ENCODE data around the gene HELQ. TPM values are rescaled to one million over a fixed set of nuclear protein-coding genes. Genes with fewer than 3 reads are reported as not detected.
A peak's percentile ranks its signal among the peaks of the same experiment; 100 is the strongest.
"Not testable (repeated sequence)": the region's sequence is repeated elsewhere in the genome, so short reads cannot be mapped to it uniquely, and the experiment has no call there.

The HELQ gene
- polyA plus RNA-seq, 1 donor = 12.3 TPM

- H3K36me3 ChIP-seq (ENCODE audit: control insufficient read depth, insufficient read depth, low read length) = peaks cover 22% of the 10 kb centered on the region
Measured at GRCh38 chr4:83436680-83437079, 18.9 kb downstream of the HELQ start.

GRCh38 chr4:83431200-83431599 is 24.4 kb downstream of the HELQ start:
- H3K4me3 ChIP-seq (ENCODE audit: low read length) = no peak overlapping the region
- DNase-seq = no peak
- no peaks in the 10 kb centered on the region for H3K27me3 ChIP-seq (ENCODE audit: control insufficient read depth, insufficient read depth, low read length)
- WGBS (ENCODE audit: insufficient coverage, low lambda C conversion rate) = no CpG with 5 or more reads among the region's 1 CpG
- no peaks in the 10 kb centered on the region for H3K9me3 ChIP-seq (ENCODE audit: control insufficient read depth, low read depth, low read length)
- H3K27ac ChIP-seq (ENCODE audit: low read length) = no peak overlapping the region
- H3K4me1 ChIP-seq (ENCODE audit: control insufficient read depth, insufficient read depth, low read length) = no peaks in the 10 kb centered on the region
- peaks cover 17% of the 10 kb centered on the region for H3K36me3 ChIP-seq (ENCODE audit: control insufficient read depth, insufficient read depth, low read length)

More at GRCh38 chr4:83436680-83437079, 18.9 kb downstream of the HELQ start:
- Histone ChIP-seq H3K27me3 (ENCODE audit: control insufficient read depth, insufficient read depth, low read length) (no peaks in the 10 kb centered on the region), H3K9me3 (ENCODE audit: control insufficient read depth, low read depth, low read length) (no peaks in the 10 kb centered on the region), H3K4me1 (ENCODE audit: control insufficient read depth, insufficient read depth, low read length) (no peaks in the 10 kb centered on the region), H3K27ac (ENCODE audit: low read length) (no peak overlapping the region), H3K4me3 (ENCODE audit: low read length) (no peak overlapping the region)
- DNase-seq = no peak
- no CpG with 5 or more reads among the region's 4 CpGs for WGBS (ENCODE audit: insufficient coverage, low lambda C conversion rate)

- Histone ChIP-seq H3K27ac (ENCODE audit: low read length) (no peak overlapping the region), H3K36me3 (ENCODE audit: control insufficient read depth, insufficient read depth, low read length) (peaks cover 44% of the 10 kb centered on the region)
Measured at GRCh38 chr4:83418211-83418610, 37.4 kb downstream of the HELQ start.

GRCh38 chr4:83417566-83417965 is 38.1 kb downstream of the HELQ start:
- 66% methylated on average over 3 of the region's 4 CpGs for WGBS (ENCODE audit: insufficient coverage, low lambda C conversion rate)
- Histone ChIP-seq H3K9me3 (ENCODE audit: control insufficient read depth, low read depth, low read length) (no peaks in the 10 kb centered on the region), H3K4me1 (ENCODE audit: control insufficient read depth, insufficient read depth, low read length) (no peaks in the 10 kb centered on the region), H3K27me3 (ENCODE audit: control insufficient read depth, insufficient read depth, low read length) (no peaks in the 10 kb centered on the region), H3K36me3 (ENCODE audit: control insufficient read depth, insufficient read depth, low read length) (peaks cover 45% of the 10 kb centered on the region), H3K27ac (ENCODE audit: low read length) (no peak overlapping the region), H3K4me3 (ENCODE audit: low read length) (no peak overlapping the region)
- DNase-seq = no peak

More at GRCh38 chr4:83418211-83418610, 37.4 kb downstream of the HELQ start:
- DNase-seq = no peak
- H3K27me3 ChIP-seq (ENCODE audit: control insufficient read depth, insufficient read depth, low read length) = no peaks in the 10 kb centered on the region
- H3K9me3 ChIP-seq (ENCODE audit: control insufficient read depth, low read depth, low read length) = no peaks in the 10 kb centered on the region
- no peaks in the 10 kb centered on the region for H3K4me1 ChIP-seq (ENCODE audit: control insufficient read depth, insufficient read depth, low read length)
- no peak overlapping the region for H3K4me3 ChIP-seq (ENCODE audit: low read length)

- DNase-seq = peak; percentile 23 to 47
- WGBS (ENCODE audit: insufficient coverage, low lambda C conversion rate) = no CpG with 5 or more reads among the region's 2 CpGs
- H3K27ac ChIP-seq (ENCODE audit: low read length) = no peak overlapping the region
- H3K27me3 ChIP-seq (ENCODE audit: control insufficient read depth, insufficient read depth, low read length) = no peaks in the 10 kb centered on the region
- no peaks in the 10 kb centered on the region for H3K9me3 ChIP-seq (ENCODE audit: control insufficient read depth, low read depth, low read length)
- no peak overlapping the region for H3K4me3 ChIP-seq (ENCODE audit: low read length)
- no peaks in the 10 kb centered on the region for H3K4me1 ChIP-seq (ENCODE audit: control insufficient read depth, insufficient read depth, low read length)
- H3K36me3 ChIP-seq (ENCODE audit: control insufficient read depth, insufficient read depth, low read length) = peaks cover 32% of the 10 kb centered on the region
Measured at GRCh38 chr4:83413676-83414075, 41.9 kb downstream of the HELQ start.

GRCh38 chr4:83408908-83409307 is 46.7 kb downstream of the HELQ start:
- no peaks in the 10 kb centered on the region for H3K9me3 ChIP-seq (ENCODE audit: control insufficient read depth, low read depth, low read length)
- no peak for DNase-seq
- no peak overlapping the region for H3K27ac ChIP-seq (ENCODE audit: low read length)
- H3K4me3 ChIP-seq (ENCODE audit: low read length) = no peak overlapping the region
- H3K27me3 ChIP-seq (ENCODE audit: control insufficient read depth, insufficient read depth, low read length) = no peaks in the 10 kb centered on the region
- 100% methylated on average over 1 of the region's 1 CpG for WGBS (ENCODE audit: insufficient coverage, low lambda C conversion rate)
- H3K36me3 ChIP-seq (ENCODE audit: control insufficient read depth, insufficient read depth, low read length) = peaks cover 15% of the 10 kb centered on the region
- H3K4me1 ChIP-seq (ENCODE audit: control insufficient read depth, insufficient read depth, low read length) = peaks cover 10% of the 10 kb centered on the region

GRCh38 chr4:83405844-83406816 is 49.5 kb downstream of the HELQ start:
- WGBS (ENCODE audit: insufficient coverage, low lambda C conversion rate) = no CpG with 5 or more reads among the region's 5 CpGs
- peaks cover 4% of the 10 kb centered on the region for H3K36me3 ChIP-seq (ENCODE audit: control insufficient read depth, insufficient read depth, low read length)

GRCh38 chr4:83398158-83398557 is 57.5 kb downstream of the HELQ start:
- H3K27ac ChIP-seq (ENCODE audit: low read length); H3K4me1 ChIP-seq (ENCODE audit: control insufficient read depth, insufficient read depth, low read length); DNase-seq; H3K9me3 ChIP-seq (ENCODE audit: control insufficient read depth, low read depth, low read length); H3K4me3 ChIP-seq (ENCODE audit: low read length); H3K36me3 ChIP-seq (ENCODE audit: control insufficient read depth, insufficient read depth, low read length); H3K27me3 ChIP-seq (ENCODE audit: control insufficient read depth, insufficient read depth, low read length): not testable (repeated sequence)
- no CpG with 5 or more reads among the region's 10 CpGs for WGBS (ENCODE audit: insufficient coverage, low lambda C conversion rate)

More at GRCh38 chr4:83405844-83406816, 49.5 kb downstream of the HELQ start:
- no peaks in the 10 kb centered on the region for H3K9me3 ChIP-seq (ENCODE audit: control insufficient read depth, low read depth, low read length)
- H3K27ac ChIP-seq (ENCODE audit: low read length) = peak overlapping the region; percentile 36
- H3K4me1 ChIP-seq (ENCODE audit: control insufficient read depth, insufficient read depth, low read length) = peaks cover 10% of the 10 kb centered on the region
- peak; percentile 32 to 49 for DNase-seq
- H3K27me3 ChIP-seq (ENCODE audit: control insufficient read depth, insufficient read depth, low read length) = no peaks in the 10 kb centered on the region
- H3K4me3 ChIP-seq (ENCODE audit: low read length) = no peak overlapping the region

- H3K9me3 ChIP-seq (ENCODE audit: control insufficient read depth, low read depth, low read length) = no peaks in the 10 kb centered on the region
- H3K27ac ChIP-seq (ENCODE audit: low read length) = no peak overlapping the region
- no peaks in the 10 kb centered on the region for H3K4me1 ChIP-seq (ENCODE audit: control insufficient read depth, insufficient read depth, low read length)
- no peak for DNase-seq
- no peaks in the 10 kb centered on the region for H3K27me3 ChIP-seq (ENCODE audit: control insufficient read depth, insufficient read depth, low read length)
- H3K4me3 ChIP-seq (ENCODE audit: low read length) = no peak overlapping the region
- WGBS (ENCODE audit: insufficient coverage, low lambda C conversion rate) = no CpG with 5 or more reads among the region's 4 CpGs
- H3K36me3 ChIP-seq (ENCODE audit: control insufficient read depth, insufficient read depth, low read length) = no peaks in the 10 kb centered on the region
Measured at GRCh38 chr4:83393908-83394307, 61.7 kb downstream of the HELQ start.

GRCh38 chr4:83392562-83392961 is 63.1 kb downstream of the HELQ start:
- 80% methylated on average over 1 of the region's 2 CpGs for WGBS (ENCODE audit: insufficient coverage, low lambda C conversion rate)
- H3K4me1 ChIP-seq (ENCODE audit: control insufficient read depth, insufficient read depth, low read length) = no peaks in the 10 kb centered on the region
- H3K4me3 ChIP-seq (ENCODE audit: low read length) = no peak overlapping the region
- H3K9me3 ChIP-seq (ENCODE audit: control insufficient read depth, low read depth, low read length) = no peaks in the 10 kb centered on the region
- no peak overlapping the region for H3K27ac ChIP-seq (ENCODE audit: low read length)
- DNase-seq = no peak
- no peaks in the 10 kb centered on the region for H3K27me3 ChIP-seq (ENCODE audit: control insufficient read depth, insufficient read depth, low read length)
- no peaks in the 10 kb centered on the region for H3K36me3 ChIP-seq (ENCODE audit: control insufficient read depth, insufficient read depth, low read length)

GRCh38 chr4:83390944-83391343 is 64.7 kb downstream of the HELQ start:
- no peaks in the 10 kb centered on the region for H3K4me1 ChIP-seq (ENCODE audit: control insufficient read depth, insufficient read depth, low read length)
- H3K4me3 ChIP-seq (ENCODE audit: low read length) = no peak overlapping the region
- WGBS (ENCODE audit: insufficient coverage, low lambda C conversion rate) = 100% methylated on average over 2 of the region's 6 CpGs
- H3K36me3 ChIP-seq (ENCODE audit: control insufficient read depth, insufficient read depth, low read length) = no peaks in the 10 kb centered on the region
- H3K9me3 ChIP-seq (ENCODE audit: control insufficient read depth, low read depth, low read length) = no peaks in the 10 kb centered on the region
- no peaks in the 10 kb centered on the region for H3K27me3 ChIP-seq (ENCODE audit: control insufficient read depth, insufficient read depth, low read length)
- no peak overlapping the region for H3K27ac ChIP-seq (ENCODE audit: low read length)
- no peak for DNase-seq

Measured in large intestine (tissue), 3 donors.